Fibroblast of skin of left biceps (primary cell): ENCODE results near the gene EPS8L2.
"Not testable (repeated sequence)": the region's sequence is repeated elsewhere in the genome, so short reads cannot be mapped to it uniquely, and the experiment has no call there.

Source experiments
- DNase-seq, 2 experiments: peaks; one replicate each; pipeline ENCODE4 v3.0.0-alpha.2; 2013; ENCODE audit warnings: low read depth in 2 of 2

Gene EPS8L2

DNA sequence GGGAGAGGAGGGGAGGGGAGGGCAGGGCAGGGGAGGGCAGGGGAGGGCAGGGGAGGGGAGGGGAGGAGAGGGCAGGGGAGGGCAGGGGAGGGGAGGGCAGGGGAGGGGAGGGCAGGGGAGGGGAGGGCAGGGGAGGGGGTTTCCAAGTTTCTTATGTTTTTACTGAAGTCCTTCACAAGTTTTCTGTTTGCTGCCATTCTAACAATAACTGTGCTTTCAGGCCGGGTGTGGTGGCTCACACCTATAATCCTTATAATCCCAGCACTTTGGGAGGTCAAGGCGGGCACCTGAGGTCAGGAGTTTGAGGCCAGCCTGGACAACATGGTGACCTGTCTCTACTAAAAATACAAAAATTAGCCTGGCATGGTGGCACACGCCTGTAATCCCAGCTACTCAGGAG lies 15.8 kb upstream of the EPS8L2 start:
- not testable (repeated sequence) for DNase-seq

DNA sequence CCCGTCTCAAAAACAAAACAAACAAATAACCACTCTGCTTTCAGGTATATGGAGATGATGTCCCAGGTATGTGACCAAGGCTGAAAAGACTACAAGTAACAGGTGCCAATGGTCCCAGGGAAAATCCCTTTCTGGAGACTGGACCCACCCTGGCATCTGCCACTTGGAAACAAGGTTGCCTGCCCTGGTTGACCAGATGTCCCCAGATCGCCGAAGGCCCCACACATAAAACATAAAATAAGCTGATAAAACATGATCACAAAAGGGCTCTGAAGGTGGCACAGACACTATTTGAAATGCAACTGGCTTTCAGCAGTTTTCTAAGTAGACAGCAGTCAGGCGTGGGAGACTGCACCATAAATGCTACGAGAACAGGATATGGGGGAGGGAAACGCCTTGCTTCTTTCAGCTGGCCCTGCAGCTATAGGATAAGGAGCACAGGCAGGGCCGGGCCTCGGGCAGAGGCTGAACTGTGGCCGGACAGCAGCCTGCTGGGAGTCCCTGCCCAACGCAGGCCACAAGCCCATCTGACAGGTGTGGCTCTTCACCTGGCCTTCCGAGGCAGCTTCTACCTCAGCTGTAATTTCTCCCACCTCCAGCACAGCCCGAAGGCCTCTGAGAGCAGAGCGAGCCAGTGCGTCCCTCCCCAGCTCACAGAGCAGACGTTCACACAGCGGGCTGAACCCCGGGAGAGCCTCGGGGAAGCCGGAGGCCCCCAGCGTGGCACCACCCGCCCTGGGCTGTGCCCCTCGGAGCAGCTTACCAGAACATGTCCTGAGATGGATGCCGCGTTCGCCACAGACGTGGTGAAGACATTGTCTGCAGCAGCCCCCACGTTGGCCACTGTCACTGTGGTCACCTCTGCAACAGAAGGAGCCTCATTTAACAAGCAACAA lies 15.0 kb upstream of the EPS8L2 start:
- DNase-seq = no peak

GRCh38 chr11:691710-692590 lies 14.1 kb upstream of the EPS8L2 start:
- DNase-seq = no peak

DNA sequence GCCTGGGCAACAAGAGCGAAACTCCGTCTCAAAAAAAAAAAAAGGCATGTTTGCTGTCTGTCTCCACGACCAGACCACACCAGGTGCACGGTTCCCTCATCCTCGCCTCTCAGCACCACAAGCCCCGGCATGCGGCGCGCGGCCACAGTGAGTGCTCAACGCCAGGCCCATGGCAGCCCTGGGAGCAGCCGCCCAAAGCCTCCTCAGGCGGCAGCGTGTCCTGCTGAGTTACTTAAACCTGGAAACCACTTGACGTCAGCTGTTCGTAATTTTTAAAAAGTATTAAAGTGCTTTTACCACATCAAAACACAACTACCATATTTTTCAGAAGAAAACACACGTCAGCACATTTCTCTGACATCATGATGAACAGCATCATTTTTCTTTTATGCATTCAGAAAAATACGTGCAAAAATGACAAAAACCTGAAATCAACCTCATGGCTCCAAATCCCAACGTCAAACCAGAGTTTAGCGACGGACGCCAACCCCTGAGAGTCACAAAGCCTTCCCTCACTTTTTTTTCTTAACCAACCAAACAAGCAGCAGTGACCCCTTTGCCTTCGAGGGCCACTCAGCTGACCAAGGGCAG lies 13.1 kb upstream of the EPS8L2 start:
- DNase-seq = no peak

GRCh38 chr11:693415-693831 lies 12.6 kb upstream of the EPS8L2 start:
- no peak for DNase-seq

GRCh38 chr11:693887-694562 lies 12.0 kb upstream of the EPS8L2 start:
- no peak for DNase-seq

DNA sequence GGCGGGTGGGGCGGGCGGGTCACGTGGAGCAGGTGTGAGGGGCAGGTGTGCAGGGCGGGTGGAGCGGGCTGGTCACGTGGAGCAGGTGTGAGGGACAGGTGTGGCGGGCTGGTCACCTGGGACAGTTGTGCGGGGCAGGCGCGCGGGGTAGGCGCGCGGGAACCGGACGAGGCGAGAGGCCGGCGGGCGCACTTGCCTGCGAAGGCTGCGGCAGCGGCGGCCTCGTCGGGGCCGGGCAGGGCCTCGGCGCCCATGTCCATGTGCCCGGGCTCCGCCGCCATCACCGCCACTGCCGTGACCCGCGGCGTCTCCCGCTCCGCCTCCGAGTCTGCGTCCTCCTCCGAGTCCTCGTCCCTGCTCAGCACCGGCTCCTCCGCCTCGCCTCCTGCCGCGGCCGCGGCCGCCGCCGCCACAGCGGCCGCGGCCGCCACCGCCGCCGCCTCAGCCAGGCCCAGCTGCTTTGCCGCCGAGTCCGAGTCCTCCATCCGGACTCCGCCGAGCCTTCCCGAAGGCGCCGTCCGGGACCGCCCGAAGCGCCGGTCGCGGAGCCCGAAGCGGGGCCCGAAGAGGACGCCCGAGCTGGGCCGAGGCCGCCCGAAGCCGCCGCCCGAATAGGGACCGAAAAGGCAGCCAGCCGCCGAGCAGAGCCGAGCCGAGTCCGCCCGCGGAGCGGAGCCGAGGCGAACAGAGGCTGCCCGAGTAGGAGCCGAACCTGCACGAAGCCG lies 11.3 kb upstream of the EPS8L2 start, which contains the start of gene DEAF1:
DEAF1 (minus strand) TSS at position 660 of the 725 bp plus-strand sequence; CDS start at position 485, 175 bp downstream.
- peak; percentile 90 to 93 for DNase-seq

GRCh38 chr11:695288-695537 lies 10.8 kb upstream of the EPS8L2 start:
- no peak for DNase-seq

DNA sequence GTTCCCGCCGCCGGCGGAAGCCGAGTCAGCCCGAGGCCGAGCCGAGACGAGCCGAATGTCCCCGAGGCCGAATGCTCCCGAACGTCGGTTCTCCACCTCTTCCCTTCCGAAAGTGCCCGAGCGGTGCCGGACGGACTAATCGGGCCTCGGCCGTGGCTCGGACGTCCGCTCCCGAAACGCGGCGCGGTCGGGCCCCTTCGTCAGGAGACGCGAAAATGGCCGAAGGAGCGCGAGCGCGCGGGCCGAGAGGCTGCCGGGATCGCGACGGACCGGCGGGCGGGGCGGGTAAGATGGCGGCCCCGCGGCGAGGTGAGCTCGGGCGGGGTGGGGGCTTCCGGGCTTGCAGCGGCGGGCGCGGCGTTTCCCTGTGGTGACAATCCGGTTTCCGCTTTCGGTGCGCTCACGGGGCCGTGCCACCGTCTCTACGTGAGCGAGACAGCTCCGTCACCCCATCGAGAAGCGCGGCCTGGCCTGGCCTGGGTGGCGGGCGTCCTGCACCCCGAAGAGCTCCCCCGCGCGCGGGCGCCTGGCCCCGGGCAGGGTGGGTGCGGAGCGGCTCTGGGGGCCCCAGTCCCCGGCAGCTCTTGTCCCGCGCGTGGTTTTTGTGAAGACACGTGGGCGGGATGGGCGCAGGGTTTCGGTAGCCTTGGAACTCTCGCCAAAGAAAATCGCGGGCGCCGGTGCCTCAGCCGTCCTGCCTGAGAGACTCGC lies 10.3 kb upstream of the EPS8L2 start, which contains the start of gene TMEM80:
TMEM80 (plus strand) TSS at position 279 of the 711 bp plus-strand sequence; CDS start at position 291, 12 bp downstream.
- peak; percentile 94 to 95 for DNase-seq

GRCh38 chr11:696955-697491 lies 9.0 kb upstream of the EPS8L2 start:
- peak; percentile 33 to 36 for DNase-seq

DNA sequence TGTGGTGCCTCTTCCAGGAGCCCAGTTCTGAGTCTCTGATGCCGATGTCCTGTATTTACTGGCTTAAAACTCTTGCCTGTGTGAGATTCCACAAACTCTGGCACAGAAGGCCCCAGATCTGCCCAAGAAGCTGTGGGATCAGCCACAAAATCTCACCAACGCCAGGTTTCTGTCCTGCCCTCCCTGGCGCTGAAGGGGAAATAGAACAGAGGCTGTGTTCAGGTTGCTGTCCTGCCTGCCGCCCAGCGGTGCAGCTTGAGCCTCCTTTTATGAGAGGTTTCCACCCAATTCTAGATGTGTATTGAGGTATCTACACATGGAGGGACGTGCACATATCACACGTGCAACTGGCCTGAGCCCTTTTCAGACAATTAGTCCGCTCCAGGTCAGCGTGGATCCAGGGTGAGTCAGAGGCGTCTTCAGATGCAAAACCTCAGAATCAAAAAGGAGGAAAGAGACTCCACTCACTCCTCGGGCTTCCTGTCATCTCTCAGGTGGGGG lies 8.2 kb upstream of the EPS8L2 start:
- no peak for DNase-seq

- no peak for DNase-seq
Measured at GRCh38 chr11:698493-699115, 7.4 kb upstream of the EPS8L2 start.

DNA sequence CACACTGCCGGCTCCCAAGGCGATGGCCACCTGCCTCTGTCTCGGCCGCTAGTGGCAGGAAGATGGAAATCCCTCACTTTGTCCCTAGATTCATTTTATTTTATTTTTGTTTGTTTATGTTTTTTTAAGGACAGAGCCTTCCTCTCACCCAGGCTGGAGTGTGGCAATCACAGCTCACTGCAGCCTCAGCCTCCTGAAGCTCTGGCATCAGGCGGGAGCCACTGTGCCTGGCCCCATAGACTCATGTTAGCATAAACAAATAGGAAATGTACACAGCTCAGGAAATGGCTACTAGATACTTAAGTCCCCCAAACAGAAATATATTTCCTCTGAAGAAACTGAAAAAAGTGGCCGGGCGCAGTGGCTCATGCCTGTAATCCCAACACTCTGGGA lies 6.9 kb upstream of the EPS8L2 start:
- DNase-seq = no peak

GRCh38 chr11:699753-700152 lies 6.3 kb upstream of the EPS8L2 start:
- DNase-seq = no peak

DNA sequence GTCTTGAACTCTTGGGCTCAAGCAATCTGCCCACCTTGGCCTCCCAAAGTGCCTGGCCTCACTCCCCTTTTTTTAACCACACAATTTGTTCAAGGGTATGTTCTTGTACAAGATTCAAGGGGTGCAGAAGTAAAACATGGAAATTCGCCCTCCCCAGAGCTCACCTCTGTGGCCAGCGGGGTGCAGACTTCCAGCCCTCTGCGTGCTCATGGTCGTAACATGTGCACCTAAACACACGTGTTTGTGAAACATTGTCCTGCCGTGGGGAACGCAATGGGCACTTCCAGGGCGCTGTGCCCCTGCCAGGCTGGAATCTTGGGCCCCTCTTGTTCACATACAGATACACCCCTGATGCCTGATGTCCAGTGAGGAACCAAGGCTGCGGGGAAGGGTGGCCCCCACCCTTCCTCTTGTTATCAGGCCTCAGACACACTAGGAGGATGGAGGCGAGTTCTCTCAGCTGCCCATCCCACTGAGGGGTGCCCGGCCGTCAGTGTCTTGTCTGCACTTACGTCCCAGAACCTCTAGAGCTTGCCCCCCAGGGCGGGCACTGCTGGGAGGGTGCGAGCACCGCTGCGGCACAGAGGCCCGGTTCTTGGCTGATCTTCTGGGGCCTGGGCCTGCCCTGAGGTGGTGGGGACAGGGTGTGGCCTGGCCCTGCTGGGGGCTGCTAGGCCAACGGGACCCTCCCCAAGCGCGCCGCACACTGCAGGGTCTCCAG lies 4.1 kb upstream of the EPS8L2 start:
- DNase-seq = no peak

DNA sequence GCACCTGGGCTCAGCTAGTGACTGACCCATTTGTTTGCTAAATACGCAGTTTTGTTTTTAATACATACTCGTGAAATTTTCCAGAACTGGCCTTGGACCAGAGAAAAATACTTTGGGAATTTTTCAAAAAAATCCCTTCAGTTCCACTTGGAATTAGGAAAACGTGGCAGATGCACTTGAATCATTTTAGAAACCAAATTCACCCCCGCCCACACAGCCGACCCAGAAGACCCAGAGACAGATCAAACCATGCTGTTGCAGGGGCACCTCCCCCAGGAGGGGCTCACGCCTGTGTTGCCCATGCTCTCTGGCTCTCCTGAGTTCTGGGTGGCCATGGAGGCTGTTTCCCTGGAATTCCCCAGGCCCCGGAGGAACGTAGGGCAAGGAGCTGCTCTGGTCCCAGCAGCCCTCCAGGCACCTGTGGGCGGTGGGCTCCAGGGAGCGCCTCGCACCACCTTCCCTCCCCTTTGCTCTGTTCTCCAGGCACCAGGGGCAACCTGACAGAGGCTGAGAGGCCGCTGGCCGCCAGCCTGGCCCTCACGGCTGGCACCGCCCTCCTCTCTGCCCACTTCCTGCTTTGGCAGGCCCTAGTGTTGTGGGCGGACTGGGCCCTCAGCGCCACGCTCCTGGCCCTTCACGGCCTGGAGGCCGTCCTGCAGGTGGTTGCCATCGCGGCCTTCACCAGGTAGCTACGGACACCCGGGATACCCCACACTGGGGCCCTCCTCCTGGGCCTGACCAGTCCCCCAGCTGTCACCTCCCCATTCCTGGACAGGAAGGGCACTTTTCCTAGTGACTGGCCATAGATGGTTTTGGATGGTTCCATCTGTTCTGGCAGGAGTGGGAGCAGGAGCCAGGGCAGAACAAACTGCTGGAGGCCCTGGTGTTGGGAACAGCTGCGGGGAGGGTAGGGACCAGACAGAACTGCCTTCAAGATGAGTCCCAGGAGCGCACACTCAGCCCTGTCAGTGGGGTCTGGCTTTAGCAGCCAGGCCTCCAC lies 3.3 kb upstream of the EPS8L2 start:
- no peak for DNase-seq

- no peak for DNase-seq
Measured at GRCh38 chr11:703506-703905, 2.5 kb upstream of the EPS8L2 start.
